ENCODE results near the gene ALG8.

GRCh38 chr11:78147807-78148206, 8.4 kb upstream of the ALG8 start:
- TF ChIP-seq, protein P1, sequence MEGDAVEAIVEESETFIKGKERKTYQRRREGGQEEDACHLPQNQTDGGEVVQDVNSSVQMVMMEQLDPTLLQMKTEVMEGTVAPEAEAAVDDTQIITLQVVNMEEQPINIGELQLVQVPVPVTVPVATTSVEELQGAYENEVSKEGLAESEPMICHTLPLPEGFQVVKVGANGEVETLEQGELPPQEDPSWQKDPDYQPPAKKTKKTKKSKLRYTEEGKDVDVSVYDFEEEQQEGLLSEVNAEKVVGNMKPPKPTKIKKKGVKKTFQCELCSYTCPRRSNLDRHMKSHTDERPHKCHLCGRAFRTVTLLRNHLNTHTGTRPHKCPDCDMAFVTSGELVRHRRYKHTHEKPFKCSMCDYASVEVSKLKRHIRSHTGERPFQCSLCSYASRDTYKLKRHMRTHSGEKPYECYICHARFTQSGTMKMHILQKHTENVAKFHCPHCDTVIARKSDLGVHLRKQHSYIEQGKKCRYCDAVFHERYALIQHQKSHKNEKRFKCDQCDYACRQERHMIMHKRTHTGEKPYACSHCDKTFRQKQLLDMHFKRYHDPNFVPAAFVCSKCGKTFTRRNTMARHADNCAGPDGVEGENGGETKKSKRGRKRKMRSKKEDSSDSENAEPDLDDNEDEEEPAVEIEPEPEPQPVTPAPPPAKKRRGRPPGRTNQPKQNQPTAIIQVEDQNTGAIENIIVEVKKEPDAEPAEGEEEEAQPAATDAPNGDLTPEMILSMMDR (conservative IDR thresholded peaks at IDR 0.05), result no peak
- no peak for TF ChIP-seq EZH2 (IDR thresholded peaks at IDR 0.05; ENCODE audit: low read depth)
